G401 (cell line): ENCODE data around the gene MAP2. TPM values are rescaled to one million over a fixed set of nuclear protein-coding genes. Genes with fewer than 3 reads are reported as not detected.
A peak's percentile ranks its signal among the peaks of the same experiment; 100 is the strongest.
"Not testable (repeated sequence)": the region's sequence is repeated elsewhere in the genome, so short reads cannot be mapped to it uniquely, and the experiment has no call there.

ENCODE experiments used
- DNase-seq: peaks from one replicate; pipeline ENCODE4 v3.0.0-alpha.2; 2015; ENCODE audit warnings: low spot score
- in situ Hi-C: cut with HindIII; loops from 2 replicates; pipeline ENCODE4 v1.10.0; 2016; ENCODE audit warnings: low sequenced_read_pairs, mixed read lengths
- total RNA-seq: library from RNA; depleted of rRNA; stranded (reverse); fragments of >200 nt; shearing (Covaris generic); gene quantifications from 2 replicates; pipeline ENCODE4 v1.2.3, GENCODE V29; 2014

MAP2 gene
- total RNA-seq, 1 experiment from 2014 or later, result not detected

GRCh38 chr2:209470466-209470865 lies 46.6 kb downstream of the MAP2 start:
- in situ Hi-C loops, result no loop called here
- DNase-seq, result no peak

GRCh38 chr2:209471037-209471436 lies 47.2 kb downstream of the MAP2 start:
- in situ Hi-C loops, result no loop called here

GRCh38 chr2:209472112-209472832 lies 48.4 kb downstream of the MAP2 start:
- in situ Hi-C loops, result no loop called here
- DNase-seq, result no peak

More at GRCh38 chr2:209471037-209471436, 47.2 kb downstream of the MAP2 start:
- no peak for DNase-seq

GRCh38 chr2:209472871-209473270 lies 49.0 kb downstream of the MAP2 start:
- DNase-seq, result no peak
- in situ Hi-C loops, result no loop called here

GRCh38 chr2:209473930-209474419 lies 50.1 kb downstream of the MAP2 start:
- in situ Hi-C loops, result no loop called here
- no peak for DNase-seq

- in situ Hi-C loops, result no loop called here
- DNase-seq, result no peak
Measured at GRCh38 chr2:209474960-209475359, 51.1 kb downstream of the MAP2 start.

GRCh38 chr2:209476367-209477208 lies 52.7 kb downstream of the MAP2 start:
- DNase-seq, result peak; percentile 88
- in situ Hi-C loops, result no loop called here

GRCh38 chr2:209492296-209492695 lies 68.4 kb downstream of the MAP2 start:
- DNase-seq, in situ Hi-C loops: not testable (repeated sequence)

GRCh38 chr2:209495068-209495620 lies 71.3 kb downstream of the MAP2 start:
- DNase-seq, in situ Hi-C loops: not testable (repeated sequence)

- in situ Hi-C loops, result no loop called here
- DNase-seq, result no peak
Measured at GRCh38 chr2:209495855-209496585, 72.2 kb downstream of the MAP2 start.

GRCh38 chr2:209496586-209496982 lies 72.7 kb downstream of the MAP2 start:
- in situ Hi-C loops, result no loop called here

GRCh38 chr2:209498614-209499013 lies 74.8 kb downstream of the MAP2 start:
- in situ Hi-C loops, result no loop called here

More at GRCh38 chr2:209496586-209496982, 72.7 kb downstream of the MAP2 start:
- no peak for DNase-seq

GRCh38 chr2:209499069-209499468 lies 75.2 kb downstream of the MAP2 start:
- in situ Hi-C loops, result no loop called here

More at GRCh38 chr2:209498614-209499013, 74.8 kb downstream of the MAP2 start:
- DNase-seq, result no peak

GRCh38 chr2:209501579-209501978 lies 77.7 kb downstream of the MAP2 start:
- in situ Hi-C loops, result no loop called here
- DNase-seq, result no peak

More at GRCh38 chr2:209499069-209499468, 75.2 kb downstream of the MAP2 start:
- no peak for DNase-seq

- no peak for DNase-seq
- in situ Hi-C loops, result no loop called here
Measured at GRCh38 chr2:209505410-209505809, 81.6 kb downstream of the MAP2 start.

GRCh38 chr2:209508255-209508654 lies 84.4 kb downstream of the MAP2 start:
- no peak for DNase-seq
- in situ Hi-C loops, result no loop called here

- in situ Hi-C loops, result no loop called here
- no peak for DNase-seq
Measured at GRCh38 chr2:209511637-209512036, 87.8 kb downstream of the MAP2 start.

- in situ Hi-C loops, result no loop called here
- no peak for DNase-seq
Measured at GRCh38 chr2:209512971-209513370, 89.1 kb downstream of the MAP2 start.

- DNase-seq, result no peak
- in situ Hi-C loops, result no loop called here
Measured at GRCh38 chr2:209517436-209517835, 93.6 kb downstream of the MAP2 start.
